Mesothelial cell of epicardium (in vitro differentiated cells): ENCODE data around the gene PID1. TPM values are rescaled to one million over a fixed set of nuclear protein-coding genes. Genes with fewer than 3 reads are reported as not detected.

Experiments used
- DNase-seq, 2 experiments: peaks; one replicate each; pipeline ENCODE4 v3.0.0; 2021; ENCODE audit warnings: low spot score in 2 of 2; ENCODE audit not compliant: unreplicated experiment in 2 of 2
- H3K27ac Mint-ChIP-seq: 2 replicates; pipeline ENCODE4 v1.8.0; 2021; ENCODE audit warnings: mixed read lengths
- H3K27me3 Mint-ChIP-seq: 2 replicates; pipeline ENCODE4 v1.8.0; 2021; ENCODE audit warnings: low read depth, mixed read lengths
- H3K36me3 Mint-ChIP-seq: 2 replicates; pipeline ENCODE4 v1.8.0; 2021; ENCODE audit warnings: mixed read lengths
- H3K4me1 Mint-ChIP-seq: 2 replicates; pipeline ENCODE4 v1.8.0; 2021; ENCODE audit warnings: mixed read lengths
- H3K4me3 Mint-ChIP-seq: 2 replicates; pipeline ENCODE4 v1.8.0; 2021; ENCODE audit warnings: mild to moderate bottlenecking, moderate library complexity, mixed read lengths
- H3K9me3 Mint-ChIP-seq: 2 replicates; pipeline ENCODE4 v1.8.0; 2021; ENCODE audit warnings: mixed read lengths
- CTCF ChIP-seq: fragments of 200-600 bp; sonication (generic); IDR thresholded peaks from one replicate; pipeline ENCODE4 v1.5.0; 2021; ENCODE audit warnings: antibody characterized with exemption; ENCODE audit not compliant: unreplicated experiment
- total RNA-seq: library from RNA; stranded (reverse); gene quantifications from 3 replicates; pipeline ENCODE4 v1.2.1, GENCODE V29; 2021

Gene PID1
- total RNA-seq, 1 donor from 2014 or later: 2.0 TPM

- H3K27me3 Mint-ChIP-seq: no peaks in the 10 kb centered on the region
These were observed 197.2 kb downstream of the PID1 start for GRCh38 chr2:229073935-229074334.

DNA sequence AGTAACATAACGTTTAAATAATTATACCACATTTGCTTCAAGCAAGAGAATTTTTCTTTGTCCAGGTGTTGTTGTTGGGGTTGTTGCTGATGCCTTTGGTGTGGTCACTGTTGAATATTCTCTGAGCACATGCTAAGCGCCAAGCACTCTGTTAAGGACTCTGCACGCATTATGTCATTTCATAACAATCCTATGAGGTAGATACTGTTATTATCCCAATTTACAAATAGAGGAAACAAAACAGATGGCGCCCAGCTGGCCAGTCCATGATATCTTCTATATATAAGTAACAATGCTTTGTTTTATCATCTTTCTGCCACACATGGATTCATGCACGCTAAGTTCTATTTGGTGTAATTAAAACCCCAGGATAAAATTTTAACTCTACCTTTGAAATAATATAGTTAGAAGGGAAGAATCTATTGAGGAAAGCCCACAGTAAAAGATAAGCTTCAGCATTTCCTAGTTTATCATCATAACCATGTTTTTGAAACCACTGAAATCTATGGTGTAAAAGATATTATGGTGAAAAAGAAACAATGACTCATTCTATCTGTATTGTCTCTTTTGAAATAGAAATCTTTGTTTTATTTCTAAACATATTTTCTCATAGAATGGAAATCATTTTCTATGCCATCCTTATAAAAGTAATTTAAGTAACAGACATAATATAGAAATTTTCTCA is 199.7 kb downstream of the PID1 start:
- DNase-seq: no peak
- Mint-ChIP-seq H3K36me3 (no peaks in the 10 kb centered on the region), H3K4me1 (no peaks in the 10 kb centered on the region), H3K27me3 (no peaks in the 10 kb centered on the region), H3K4me3 (no peak overlapping the region), H3K9me3 (peaks cover 9% of the 10 kb centered on the region), H3K27ac (no peak overlapping the region)
- no peak for TF ChIP-seq CTCF

More at GRCh38 chr2:229073935-229074334, 197.2 kb downstream of the PID1 start:
- Mint-ChIP-seq H3K9me3 (peaks cover 11% of the 10 kb centered on the region), H3K4me3 (no peak overlapping the region), H3K36me3 (no peaks in the 10 kb centered on the region), H3K27ac (no peak overlapping the region), H3K4me1 (no peaks in the 10 kb centered on the region)
- no peak for TF ChIP-seq CTCF
- DNase-seq: no peak

DNA sequence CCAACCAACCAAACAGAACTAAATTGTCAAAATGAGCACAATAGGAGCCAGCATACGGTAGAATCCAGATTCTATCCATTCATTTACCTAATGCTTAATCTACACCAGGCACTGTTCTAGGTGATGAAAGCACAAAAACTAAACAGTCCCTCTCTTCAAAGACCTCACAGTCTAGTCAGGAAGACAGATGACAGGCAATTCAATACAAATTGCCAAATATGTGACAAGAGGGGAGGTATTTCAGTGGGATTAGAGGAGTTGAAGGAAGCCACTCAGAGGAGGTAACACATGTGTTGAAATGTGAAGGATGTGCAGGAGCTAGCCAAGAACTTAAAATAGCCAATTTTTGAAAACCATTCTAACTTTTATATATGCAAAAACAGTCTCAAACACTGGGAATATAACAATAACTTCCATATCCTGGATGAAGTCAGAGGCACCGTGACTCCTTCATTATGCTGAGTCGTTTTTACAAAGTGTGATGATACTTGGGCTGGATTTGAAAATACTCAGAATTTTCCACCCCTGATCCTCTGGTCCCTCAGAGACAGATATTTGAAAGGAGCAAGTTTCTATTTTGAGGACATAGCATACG is 204.9 kb downstream of the PID1 start:
- Mint-ChIP-seq H3K9me3 (peaks cover 10% of the 10 kb centered on the region), H3K36me3 (no peaks in the 10 kb centered on the region), H3K4me3 (no peak overlapping the region), H3K4me1 (no peaks in the 10 kb centered on the region), H3K27ac (no peak overlapping the region), H3K27me3 (peaks cover 2% of the 10 kb centered on the region)
- no peak for DNase-seq
- no peak for TF ChIP-seq CTCF

GRCh38 chr2:229064749-229065148 is 206.3 kb downstream of the PID1 start:
- Mint-ChIP-seq H3K27ac (no peak overlapping the region), H3K4me1 (no peaks in the 10 kb centered on the region), H3K36me3 (no peaks in the 10 kb centered on the region), H3K9me3 (peaks cover 21% of the 10 kb centered on the region), H3K4me3 (no peak overlapping the region), H3K27me3 (peaks cover 2% of the 10 kb centered on the region)
- no peak for DNase-seq
- no peak for TF ChIP-seq CTCF

GRCh38 chr2:229060147-229060546 is 210.9 kb downstream of the PID1 start:
- TF ChIP-seq CTCF: no peak
- peaks cover 21% of the 10 kb centered on the region for H3K9me3 Mint-ChIP-seq

More at GRCh38 chr2:229060147-229060546, 210.9 kb downstream of the PID1 start:
- DNase-seq: no peak
- Mint-ChIP-seq H3K27ac (no peak overlapping the region), H3K4me1 (no peaks in the 10 kb centered on the region), H3K4me3 (no peak overlapping the region), H3K27me3 (peaks cover 2% of the 10 kb centered on the region), H3K36me3 (no peaks in the 10 kb centered on the region)
